A673 (cell line): ENCODE results near the gene ALX4.

Experiments used
- CTCF ChIP-seq: fragments of 300-800, 200-600 bp; sonication (generic); conservative IDR thresholded peaks from 2 replicates; pipeline ENCODE4 v1.5.1; 2017; ENCODE audit warnings: low read depth, mild to moderate bottlenecking, antibody characterized with exemption, low read length, moderate library complexity, mixed read lengths
- EZH2 ChIP-seq: fragments of 200-600 bp; sonication (generic); IDR thresholded peaks from 2 replicates; pipeline ENCODE4 v1.6.1; 2017; ENCODE audit warnings: borderline replicate concordance, low read depth, mild to moderate bottlenecking, mixed read lengths, antibody characterized with exemption, low read length; ENCODE audit not compliant: poor library complexity, severe bottlenecking

GRCh38 chr11:44275961-44276550, 33.9 kb downstream of the ALX4 start:
- TF ChIP-seq EZH2 (no peak), CTCF (no peak)
